NCI-H510A treated with DMSO at 0.1 percent for 48 hours (cell line): Measurements from ENCODE around the gene CCDC121.
"Not testable (repeated sequence)": the region's sequence is repeated elsewhere in the genome, so short reads cannot be mapped to it uniquely, and the experiment has no call there.

Experiments
- DNase-seq: peaks from one replicate; lab custom pipeline; 2025; lab: John Stamatoyannopoulos, UW

CCDC121 gene

GRCh38 chr2:27636766-27637165 is 8.0 kb upstream of the CCDC121 start:
- DNase-seq, result no peak

GRCh38 chr2:27634291-27634690 is 5.5 kb upstream of the CCDC121 start:
- DNase-seq, result no peak

- DNase-seq, result not testable (repeated sequence)
These were observed 1.4 kb upstream of the CCDC121 start for GRCh38 chr2:27630257-27630656.

GRCh38 chr2:27627963-27628766 is 647 bp downstream of the CCDC121 start:
- DNase-seq, result no peak

- DNase-seq, result not testable (repeated sequence)
These were observed 1.9 kb downstream of the CCDC121 start for GRCh38 chr2:27626921-27627320.

- DNase-seq, result not testable (repeated sequence)
These were observed 2.5 kb downstream of the CCDC121 start for GRCh38 chr2:27626323-27626722.

GRCh38 chr2:27624943-27625342 is 3.9 kb downstream of the CCDC121 start:
- DNase-seq, result no peak

GRCh38 chr2:27622921-27623384 is 5.9 kb downstream of the CCDC121 start:
- DNase-seq, result no peak

GRCh38 chr2:27621524-27621923 is 7.3 kb downstream of the CCDC121 start:
- no peak for DNase-seq

GRCh38 chr2:27615316-27615715 is 13.5 kb downstream of the CCDC121 start:
- DNase-seq, result no peak

GRCh38 chr2:27613985-27614384 is 14.8 kb downstream of the CCDC121 start:
- no peak for DNase-seq

- DNase-seq, result no peak
These were observed 22.2 kb downstream of the CCDC121 start for GRCh38 chr2:27606611-27607010.

GRCh38 chr2:27596627-27597026 is 32.2 kb downstream of the CCDC121 start:
- no peak for DNase-seq

GRCh38 chr2:27595412-27595811 is 33.4 kb downstream of the CCDC121 start:
- not testable (repeated sequence) for DNase-seq

GRCh38 chr2:27594020-27594703 is 34.6 kb downstream of the CCDC121 start:
- DNase-seq, result not testable (repeated sequence)

- no peak for DNase-seq
These were observed 35.6 kb downstream of the CCDC121 start for GRCh38 chr2:27593240-27593639.

- no peak for DNase-seq
These were observed 37.1 kb downstream of the CCDC121 start for GRCh38 chr2:27591745-27592144.

- no peak for DNase-seq
These were observed 40.5 kb downstream of the CCDC121 start for GRCh38 chr2:27588308-27588707.

- DNase-seq, result no peak
These were observed 41.8 kb downstream of the CCDC121 start for GRCh38 chr2:27587025-27587424.

GRCh38 chr2:27584597-27584996 is 44.2 kb downstream of the CCDC121 start:
- DNase-seq, result no peak

- DNase-seq, result peak; percentile 11
These were observed 45.4 kb downstream of the CCDC121 start for GRCh38 chr2:27583390-27583915.

GRCh38 chr2:27582695-27583389 is 46.0 kb downstream of the CCDC121 start, which contains the start of gene ZNF512:
Gene ZNF512, plus strand, starts transcription at chr2:27583042. Its CDS starts 71 bp downstream, at chr2:27583113.
- peak; percentile 77 for DNase-seq
